ENCODE data around the gene LINGO1.

DNA sequence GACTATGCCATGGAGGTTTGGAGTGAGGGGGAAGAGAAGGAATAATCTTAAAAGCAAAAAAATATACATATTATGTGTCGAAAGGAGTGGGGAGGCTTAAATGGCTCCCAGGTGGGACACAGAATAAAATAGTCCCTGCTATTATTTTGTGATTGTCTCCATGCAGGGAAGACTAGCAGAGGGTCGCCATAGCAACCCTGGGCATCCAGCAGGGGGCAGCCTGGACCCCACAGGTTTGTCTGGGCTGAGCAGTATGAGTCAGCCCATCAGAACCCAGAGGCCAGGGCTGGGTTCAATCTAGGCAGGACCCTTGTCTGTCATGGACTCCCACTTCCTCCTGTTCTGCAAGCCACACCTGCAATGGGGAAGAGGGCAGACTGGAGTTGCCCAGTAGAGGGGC, 17.6 kb upstream of the LINGO1 start:
- TF ChIP-seq GATA2 (IDR thresholded peaks at IDR 0.05; ENCODE audit: low read depth, low read length) (no peak), GATA3 (IDR thresholded peaks at IDR 0.05; ENCODE audit: low read depth, low read length) (no peak)

Data from SH-SY5Y (cell line).